Neural cell (in vitro differentiated cells): Measurements from ENCODE around the gene NUDT7.

Source experiments
- EP300 ChIP-seq: fragments of 450-650 bp; conservative IDR thresholded peaks from 2 replicates; pipeline ENCODE4 v1.6.1; 2014; ENCODE audit warnings: antibody characterized with exemption, mild to moderate bottlenecking, moderate library complexity; ENCODE audit not compliant: poor library complexity, severe bottlenecking
- EZH2 ChIP-seq: fragments of 200-600, 300-800 bp; shearing (Covaris generic), sonication (generic); IDR thresholded peaks from 2 replicates; pipeline ENCODE4 v1.6.1; 2014; ENCODE audit warnings: antibody characterized with exemption, low read length, borderline replicate concordance, mild to moderate bottlenecking; ENCODE audit not compliant: insufficient read depth, poor library complexity, severe bottlenecking
- MXI1 ChIP-seq: fragments of 450-650 bp; conservative IDR thresholded peaks from 2 replicates; pipeline ENCODE4 v1.6.1; 2014; ENCODE audit warnings: antibody characterized with exemption, mild to moderate bottlenecking; ENCODE audit not compliant: poor library complexity, severe bottlenecking
- POLR2AphosphoS5 ChIP-seq: IDR thresholded peaks from 2 replicates; pipeline ENCODE4 v1.6.1; 2012
- RAD21 ChIP-seq: fragments of 450-650 bp; conservative IDR thresholded peaks from 2 replicates; pipeline ENCODE4 v1.6.1; 2014; ENCODE audit warnings: antibody characterized with exemption, mild to moderate bottlenecking, moderate library complexity
- TAF1 ChIP-seq: IDR thresholded peaks from 2 replicates; pipeline ENCODE4 v1.6.1; 2012; ENCODE audit warnings: low read depth
- TF ChIP-seq, protein P1 (sequence below): fragments of 450-650 bp; IDR thresholded peaks from 2 replicates; pipeline ENCODE4 v1.5.1; 2014; ENCODE audit warnings: antibody characterized with exemption, mild to moderate bottlenecking, moderate library complexity; ENCODE audit not compliant: poor library complexity, severe bottlenecking
- TF ChIP-seq, protein P2 (sequence below): IDR thresholded peaks from 2 replicates; pipeline ENCODE4 v1.6.1; 2012; ENCODE audit warnings: borderline replicate concordance

- TF ChIP-seq EZH2: no peak
- TF ChIP-seq TAF1: no peak
- TF ChIP-seq, protein P1, sequence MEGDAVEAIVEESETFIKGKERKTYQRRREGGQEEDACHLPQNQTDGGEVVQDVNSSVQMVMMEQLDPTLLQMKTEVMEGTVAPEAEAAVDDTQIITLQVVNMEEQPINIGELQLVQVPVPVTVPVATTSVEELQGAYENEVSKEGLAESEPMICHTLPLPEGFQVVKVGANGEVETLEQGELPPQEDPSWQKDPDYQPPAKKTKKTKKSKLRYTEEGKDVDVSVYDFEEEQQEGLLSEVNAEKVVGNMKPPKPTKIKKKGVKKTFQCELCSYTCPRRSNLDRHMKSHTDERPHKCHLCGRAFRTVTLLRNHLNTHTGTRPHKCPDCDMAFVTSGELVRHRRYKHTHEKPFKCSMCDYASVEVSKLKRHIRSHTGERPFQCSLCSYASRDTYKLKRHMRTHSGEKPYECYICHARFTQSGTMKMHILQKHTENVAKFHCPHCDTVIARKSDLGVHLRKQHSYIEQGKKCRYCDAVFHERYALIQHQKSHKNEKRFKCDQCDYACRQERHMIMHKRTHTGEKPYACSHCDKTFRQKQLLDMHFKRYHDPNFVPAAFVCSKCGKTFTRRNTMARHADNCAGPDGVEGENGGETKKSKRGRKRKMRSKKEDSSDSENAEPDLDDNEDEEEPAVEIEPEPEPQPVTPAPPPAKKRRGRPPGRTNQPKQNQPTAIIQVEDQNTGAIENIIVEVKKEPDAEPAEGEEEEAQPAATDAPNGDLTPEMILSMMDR: no peak
- no peak for TF ChIP-seq POLR2AphosphoS5
- TF ChIP-seq, protein P2, sequence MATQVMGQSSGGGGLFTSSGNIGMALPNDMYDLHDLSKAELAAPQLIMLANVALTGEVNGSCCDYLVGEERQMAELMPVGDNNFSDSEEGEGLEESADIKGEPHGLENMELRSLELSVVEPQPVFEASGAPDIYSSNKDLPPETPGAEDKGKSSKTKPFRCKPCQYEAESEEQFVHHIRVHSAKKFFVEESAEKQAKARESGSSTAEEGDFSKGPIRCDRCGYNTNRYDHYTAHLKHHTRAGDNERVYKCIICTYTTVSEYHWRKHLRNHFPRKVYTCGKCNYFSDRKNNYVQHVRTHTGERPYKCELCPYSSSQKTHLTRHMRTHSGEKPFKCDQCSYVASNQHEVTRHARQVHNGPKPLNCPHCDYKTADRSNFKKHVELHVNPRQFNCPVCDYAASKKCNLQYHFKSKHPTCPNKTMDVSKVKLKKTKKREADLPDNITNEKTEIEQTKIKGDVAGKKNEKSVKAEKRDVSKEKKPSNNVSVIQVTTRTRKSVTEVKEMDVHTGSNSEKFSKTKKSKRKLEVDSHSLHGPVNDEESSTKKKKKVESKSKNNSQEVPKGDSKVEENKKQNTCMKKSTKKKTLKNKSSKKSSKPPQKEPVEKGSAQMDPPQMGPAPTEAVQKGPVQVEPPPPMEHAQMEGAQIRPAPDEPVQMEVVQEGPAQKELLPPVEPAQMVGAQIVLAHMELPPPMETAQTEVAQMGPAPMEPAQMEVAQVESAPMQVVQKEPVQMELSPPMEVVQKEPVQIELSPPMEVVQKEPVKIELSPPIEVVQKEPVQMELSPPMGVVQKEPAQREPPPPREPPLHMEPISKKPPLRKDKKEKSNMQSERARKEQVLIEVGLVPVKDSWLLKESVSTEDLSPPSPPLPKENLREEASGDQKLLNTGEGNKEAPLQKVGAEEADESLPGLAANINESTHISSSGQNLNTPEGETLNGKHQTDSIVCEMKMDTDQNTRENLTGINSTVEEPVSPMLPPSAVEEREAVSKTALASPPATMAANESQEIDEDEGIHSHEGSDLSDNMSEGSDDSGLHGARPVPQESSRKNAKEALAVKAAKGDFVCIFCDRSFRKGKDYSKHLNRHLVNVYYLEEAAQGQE: no peak
- TF ChIP-seq RAD21: no peak
- no peak for TF ChIP-seq EP300
- TF ChIP-seq MXI1: no peak
Observed at GRCh38 chr16:77758508-77758907, 36.2 kb downstream of the NUDT7 start.
